ENCODE results near the gene EXOC4.

Gene EXOC4

GRCh38 chr7:133910761-133911160, 657.9 kb downstream of the EXOC4 start:
- no peak for TF ChIP-seq ZFX (IDR thresholded peaks at IDR 0.05)
- no peak for TF ChIP-seq CTCF (conservative IDR thresholded peaks at IDR 0.05)
- H3K27ac ChIP-seq, result no peak overlapping the region

- H3K27ac ChIP-seq, result no peak overlapping the region
- no peak for TF ChIP-seq ZFX (IDR thresholded peaks at IDR 0.05)
- no peak for TF ChIP-seq CTCF (conservative IDR thresholded peaks at IDR 0.05)
These were observed 658.8 kb downstream of the EXOC4 start for GRCh38 chr7:133911724-133912123.

- no peak overlapping the region for H3K27ac ChIP-seq
These were observed 660.2 kb downstream of the EXOC4 start for GRCh38 chr7:133912916-133913697.

GRCh38 chr7:133916621-133917020, 663.7 kb downstream of the EXOC4 start:
- H3K27ac ChIP-seq, result no peak overlapping the region
- no peak for TF ChIP-seq CTCF (conservative IDR thresholded peaks at IDR 0.05)
- TF ChIP-seq ZFX (IDR thresholded peaks at IDR 0.05), result no peak

More at GRCh38 chr7:133912916-133913697, 660.2 kb downstream of the EXOC4 start:
- TF ChIP-seq CTCF (conservative IDR thresholded peaks at IDR 0.05), result no peak
- TF ChIP-seq ZFX (IDR thresholded peaks at IDR 0.05), result no peak

GRCh38 chr7:133919810-133920209, 666.9 kb downstream of the EXOC4 start:
- TF ChIP-seq CTCF (conservative IDR thresholded peaks at IDR 0.05) (no peak), ZFX (IDR thresholded peaks at IDR 0.05) (no peak)
- no peak overlapping the region for H3K27ac ChIP-seq

- TF ChIP-seq CTCF (conservative IDR thresholded peaks at IDR 0.05), result no peak
- no peak for TF ChIP-seq ZFX (IDR thresholded peaks at IDR 0.05)
- no peak overlapping the region for H3K27ac ChIP-seq
These were observed 668.8 kb downstream of the EXOC4 start for GRCh38 chr7:133921635-133922182.

GRCh38 chr7:133923974-133924373, 671.1 kb downstream of the EXOC4 start:
- no peak for TF ChIP-seq CTCF (conservative IDR thresholded peaks at IDR 0.05)
- TF ChIP-seq ZFX (IDR thresholded peaks at IDR 0.05), result no peak
- no peak overlapping the region for H3K27ac ChIP-seq
